SK-N-SH treated with all-trans-retinoic acid at 6 μM for 48 hours (cell line): ENCODE measurements around the gene MYCN.

Experiments
- ATAC-seq: fragments of 200-7000 bp; cut with Tn5 transposase; 3 replicates; pipeline ENCODE4 v1.9.1; 2020; ENCODE audit warnings: mild to moderate bottlenecking, moderate library complexity
- ARNTL ChIP-seq: fragments of 450-650 bp; formaldehyde crosslinking; IDR thresholded peaks from 2 replicates; pipeline ENCODE4 v1.5.0; 2020; ENCODE audit warnings: low read depth, mild to moderate bottlenecking, moderate library complexity, borderline replicate concordance
- BACH2 ChIP-seq: fragments of 250-450 bp; sonication (Bioruptor Pico); IDR thresholded peaks from 2 replicates; pipeline ENCODE4 v1.9.0; 2021; ENCODE audit warnings: mild to moderate bottlenecking, borderline replicate concordance
- CREB5 ChIP-seq: fragments of 250-450 bp; sonication (Bioruptor Pico); IDR thresholded peaks from 2 replicates; pipeline ENCODE4 v1.5.1; 2020; ENCODE audit warnings: low read depth, mild to moderate bottlenecking, moderate library complexity
- CSDC2 ChIP-seq: fragments of 250-450 bp; sonication (Bioruptor Pico); IDR thresholded peaks from 2 replicates; pipeline ENCODE4 v1.5.0; 2020; ENCODE audit warnings: mild to moderate bottlenecking, moderate library complexity
- CSRNP3 ChIP-seq: fragments of 250-450 bp; sonication (Bioruptor Pico); IDR thresholded peaks from 2 replicates; pipeline ENCODE4 v1.5.1; 2021; ENCODE audit warnings: mild to moderate bottlenecking, moderate library complexity
- ESRRG ChIP-seq: fragments of 250-450 bp; sonication (Bioruptor Pico); IDR thresholded peaks from 2 replicates; pipeline ENCODE4 v1.6.1; 2021; ENCODE audit warnings: mild to moderate bottlenecking
- GLIS3 ChIP-seq: fragments of 250-450 bp; sonication (Bioruptor Pico); IDR thresholded peaks from 2 replicates; pipeline ENCODE4 v1.5.0; 2020; ENCODE audit warnings: mild to moderate bottlenecking, moderate library complexity
- ISL1 ChIP-seq: fragments of 250-450 bp; sonication (Bioruptor Pico); IDR thresholded peaks from 2 replicates; pipeline ENCODE4 v2.1.2; 2022; ENCODE audit warnings: mild to moderate bottlenecking, moderate library complexity
- OSR1 ChIP-seq: fragments of 250-450 bp; sonication (Bioruptor Pico); IDR thresholded peaks from 2 replicates; pipeline ENCODE4 v1.8.0; 2022; ENCODE audit warnings: moderate library complexity, mild to moderate bottlenecking, inconsistent platforms
- PATZ1 ChIP-seq: fragments of 250-450 bp; sonication (Bioruptor Pico); IDR thresholded peaks from 2 replicates; pipeline ENCODE4 v1.8.0; 2020; ENCODE audit warnings: mild to moderate bottlenecking, moderate library complexity, borderline replicate concordance
- POU6F1 ChIP-seq: fragments of 250-450 bp; sonication (Bioruptor Pico); IDR thresholded peaks from 2 replicates; pipeline ENCODE4 v1.8.0; 2021; ENCODE audit warnings: low read depth, mild to moderate bottlenecking, moderate library complexity, borderline replicate concordance
- PPARA ChIP-seq: fragments of 250-450 bp; sonication (Bioruptor Pico); IDR thresholded peaks from 2 replicates; pipeline ENCODE4 v1.5.0; 2020; ENCODE audit warnings: mild to moderate bottlenecking, borderline replicate concordance
- RARB ChIP-seq: fragments of 250-450 bp; sonication (Bioruptor Pico); IDR thresholded peaks from 2 replicates; pipeline ENCODE4 v1.8.0; 2021; ENCODE audit warnings: mild to moderate bottlenecking, moderate library complexity
- SNAI2 ChIP-seq: fragments of 250-450 bp; sonication (Bioruptor Pico); IDR thresholded peaks from 2 replicates; pipeline ENCODE4 v1.5.0; 2020; ENCODE audit warnings: mild to moderate bottlenecking, moderate library complexity
- ZFP3 ChIP-seq: fragments of 250-450 bp; sonication (Bioruptor Pico); IDR thresholded peaks from 2 replicates; pipeline ENCODE4 v1.5.0; 2020; ENCODE audit warnings: mild to moderate bottlenecking, moderate library complexity
- ZFP30 ChIP-seq: fragments of 450-650 bp; formaldehyde crosslinking; IDR thresholded peaks from 2 replicates; pipeline ENCODE4 v1.5.0; 2022; ENCODE audit warnings: mild to moderate bottlenecking, moderate library complexity
- ZNF565 ChIP-seq: fragments of 450-650 bp; formaldehyde crosslinking; conservative IDR thresholded peaks from 2 replicates; pipeline ENCODE4 v1.5.0; 2020; ENCODE audit warnings: low read depth, mild to moderate bottlenecking, moderate library complexity
- ZNF70 ChIP-seq: fragments of 450-650 bp; formaldehyde crosslinking; IDR thresholded peaks from 2 replicates; pipeline ENCODE4 v1.5.0; 2020; ENCODE audit warnings: mild to moderate bottlenecking, moderate library complexity
- ZNF8 ChIP-seq: fragments of 450-650 bp; formaldehyde crosslinking; IDR thresholded peaks from 2 replicates; pipeline ENCODE4 v1.5.0; 2020; ENCODE audit warnings: mild to moderate bottlenecking, moderate library complexity

The MYCN gene

GRCh38 chr2:15988733-15989132, 48.4 kb downstream of the MYCN start:
- TF ChIP-seq SNAI2 (CRISPR knock-in tag) (no peak), CSRNP3 (CRISPR knock-in tag) (no peak), OSR1 (CRISPR knock-in tag) (no peak), ARNTL (CRISPR knock-in tag) (no peak), CSDC2 (CRISPR knock-in tag) (no peak), ZNF70 (CRISPR knock-in tag) (no peak), ZNF8 (CRISPR knock-in tag) (no peak), ZNF565 (no peak), ESRRG (CRISPR knock-in tag) (no peak), GLIS3 (no peak), RARB (CRISPR knock-in tag) (no peak), POU6F1 (CRISPR knock-in tag) (no peak), CREB5 (no peak), ZFP30 (CRISPR knock-in tag) (no peak), ISL1 (CRISPR knock-in tag) (no peak)
- no peak for ATAC-seq

- no peak for ATAC-seq
- TF ChIP-seq RARB (CRISPR knock-in tag) (no peak), ARNTL (CRISPR knock-in tag) (no peak), OSR1 (CRISPR knock-in tag) (no peak), BACH2 (CRISPR knock-in tag) (no peak), GLIS3 (no peak), ISL1 (CRISPR knock-in tag) (no peak), CSRNP3 (CRISPR knock-in tag) (no peak), PPARA (CRISPR knock-in tag) (no peak), ZFP3 (no peak), ZFP30 (CRISPR knock-in tag) (no peak)
These were observed 49.2 kb downstream of the MYCN start for GRCh38 chr2:15989559-15989958.

GRCh38 chr2:15990151-15991101, 50.1 kb downstream of the MYCN start:
- TF ChIP-seq GLIS3, result no peak
- TF ChIP-seq BACH2 (CRISPR knock-in tag), result no peak

GRCh38 chr2:15991231-15991630, 50.9 kb downstream of the MYCN start:
- no peak for ATAC-seq
- TF ChIP-seq ZFP3 (no peak), RARB (CRISPR knock-in tag) (no peak), PPARA (CRISPR knock-in tag) (no peak), ESRRG (CRISPR knock-in tag) (no peak)

More at GRCh38 chr2:15990151-15991101, 50.1 kb downstream of the MYCN start:
- no peak for ATAC-seq

- no peak for TF ChIP-seq OSR1 (CRISPR knock-in tag)
- TF ChIP-seq CSDC2 (CRISPR knock-in tag), result no peak
- TF ChIP-seq ESRRG (CRISPR knock-in tag), result no peak
- TF ChIP-seq SNAI2 (CRISPR knock-in tag), result no peak
- TF ChIP-seq POU6F1 (CRISPR knock-in tag), result no peak
- TF ChIP-seq ZNF70 (CRISPR knock-in tag), result no peak
- TF ChIP-seq ZFP30 (CRISPR knock-in tag), result no peak
- no peak for TF ChIP-seq PATZ1 (CRISPR knock-in tag)
These were observed 52.3 kb downstream of the MYCN start for GRCh38 chr2:15992457-15993231.

More at GRCh38 chr2:15992457-15993231, 52.3 kb downstream of the MYCN start:
- ATAC-seq, result no peak
